Activated CD4-positive, CD25-positive, alpha-beta regulatory T cell treated with anti-CD3 and anti-CD28 coated beads, Interleukin-2, amount 50 U/mL, for 72 hours (primary cell): ENCODE results near the gene CENPH.
A peak's percentile ranks its signal among the peaks of the same experiment; 100 is the strongest.
"Not testable (repeated sequence)": the region's sequence is repeated elsewhere in the genome, so short reads cannot be mapped to it uniquely, and the experiment has no call there.

Experiments
- DNase-seq: peaks from one replicate; pipeline ENCODE4 v3.0.0; 2021

Gene CENPH

DNA sequence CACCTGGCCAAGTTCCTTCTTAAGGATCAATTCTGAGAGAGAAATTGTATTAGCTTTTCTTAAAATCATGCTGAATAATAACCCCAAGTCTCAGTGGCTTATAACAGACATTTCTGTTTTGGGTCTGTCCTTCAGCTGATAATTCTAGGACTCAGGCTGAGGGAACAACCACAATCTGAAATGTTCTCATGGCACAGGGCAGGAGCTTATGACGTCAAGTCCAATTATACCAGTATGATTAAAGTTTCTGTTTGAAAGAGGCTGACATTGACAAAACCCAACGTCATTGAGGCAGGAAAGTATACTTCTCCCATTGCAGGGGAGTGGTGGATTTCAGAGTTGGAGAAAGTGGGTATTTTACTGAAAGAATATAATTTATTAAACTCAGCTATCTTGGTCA, 21.8 kb downstream of the CENPH start:
- no peak for DNase-seq

- no peak for DNase-seq
Measured at GRCh38 chr5:69212022-69212421, 22.6 kb downstream of the CENPH start.

DNA sequence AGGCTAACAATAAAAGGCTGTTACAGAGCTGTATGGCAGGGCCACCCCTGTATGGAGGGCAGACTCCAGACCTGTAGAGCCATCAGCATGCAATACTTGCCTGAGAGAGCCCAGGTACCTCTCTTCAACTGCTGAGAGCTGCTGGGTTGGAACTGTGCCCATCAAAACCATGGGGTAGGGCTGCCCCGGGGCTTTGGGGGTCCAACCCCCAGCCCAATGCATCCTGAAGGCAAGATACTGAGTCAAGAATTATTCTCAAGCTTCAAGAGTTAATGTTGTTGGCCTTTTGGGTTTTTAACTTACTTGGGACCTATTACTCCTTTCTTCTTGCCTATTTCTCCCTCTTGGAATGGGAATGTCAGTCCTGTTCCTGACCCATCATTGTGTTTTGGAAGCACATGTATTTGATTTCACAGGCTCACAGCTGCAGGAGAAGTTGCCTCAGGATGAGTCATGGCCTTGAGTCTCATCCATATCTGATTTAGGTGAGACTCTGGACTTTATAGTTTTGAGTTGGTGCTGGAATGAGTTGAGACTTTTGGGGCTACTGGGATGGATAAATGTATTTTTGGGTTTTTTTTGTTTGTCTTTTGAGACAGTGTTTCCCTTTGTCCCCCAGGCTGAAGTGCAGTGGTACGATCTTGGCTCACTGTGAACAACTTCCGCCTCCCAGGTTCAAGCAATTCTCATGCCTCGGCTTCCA, 24.3 kb downstream of the CENPH start:
- DNase-seq, result no peak

DNA sequence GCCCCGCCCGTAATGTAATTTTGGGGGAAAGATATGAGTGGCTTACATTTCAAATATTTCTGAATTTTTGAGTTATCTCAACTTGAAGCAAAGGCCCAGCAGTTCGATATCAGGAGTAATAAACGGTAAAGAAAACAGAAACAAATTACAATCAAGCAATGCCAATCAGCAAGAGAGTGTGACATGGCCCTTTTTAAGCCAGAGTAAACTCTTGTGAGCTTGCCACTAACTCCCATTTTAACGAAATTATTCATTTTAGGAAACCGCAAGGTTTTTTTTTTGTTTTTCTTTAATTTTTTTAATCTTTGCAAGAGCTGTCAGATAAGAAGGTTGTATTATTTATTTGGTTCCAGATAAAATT, 27.7 kb downstream of the CENPH start:
- DNase-seq, result no peak

DNA sequence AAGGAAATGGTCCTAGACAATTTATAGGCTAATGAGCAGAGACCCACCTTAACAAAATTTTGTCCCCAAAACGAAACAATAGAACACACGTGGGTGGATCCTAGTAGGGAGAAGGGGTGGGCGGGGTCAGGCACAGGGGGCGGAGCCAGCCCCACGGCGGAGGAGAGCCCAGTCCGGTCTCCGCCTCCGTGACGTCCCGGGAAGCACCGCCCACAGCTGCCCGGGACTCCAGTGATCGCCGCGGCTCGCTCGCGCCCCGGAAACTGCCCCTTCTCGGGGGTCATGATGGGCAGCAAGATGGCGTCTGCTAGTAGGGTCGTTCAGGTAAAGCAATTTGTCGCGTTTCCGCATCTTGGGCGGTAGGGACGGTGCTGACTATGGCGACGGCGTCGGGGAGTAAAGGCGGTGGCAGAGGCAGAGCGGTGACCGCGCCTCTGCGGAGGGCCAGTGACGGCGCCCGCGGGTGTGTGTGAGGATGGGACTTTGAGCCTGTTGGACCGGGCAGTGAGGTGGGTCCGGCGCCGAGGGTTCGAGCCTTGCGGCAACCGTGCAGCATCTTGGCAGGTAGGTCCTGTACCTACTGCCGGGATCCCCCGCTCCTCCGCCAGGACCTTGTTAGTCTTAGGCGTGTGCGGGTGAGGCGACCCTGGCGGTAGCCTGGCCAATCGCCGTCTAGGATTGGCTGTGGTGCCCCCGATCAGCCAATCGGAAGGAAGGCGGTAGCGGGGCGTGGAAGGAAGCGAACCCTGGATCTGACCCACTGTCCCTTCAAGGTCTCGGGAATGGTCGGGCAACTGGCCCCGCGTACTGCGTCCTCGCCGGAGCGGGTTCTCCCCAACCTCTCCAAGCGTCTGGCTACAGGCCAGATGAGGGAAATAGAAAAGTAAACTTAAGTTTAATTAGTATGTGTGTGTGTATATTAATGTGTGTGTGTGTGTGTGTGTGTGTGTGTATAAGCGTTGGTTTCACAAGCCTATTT, 28.5 kb downstream of the CENPH start:
- peak; percentile 91 for DNase-seq

GRCh38 chr5:69219939-69220338, 30.6 kb downstream of the CENPH start:
- DNase-seq, result no peak

- DNase-seq, result not testable (repeated sequence)
Measured at GRCh38 chr5:69220371-69220770, 31.0 kb downstream of the CENPH start.

DNA sequence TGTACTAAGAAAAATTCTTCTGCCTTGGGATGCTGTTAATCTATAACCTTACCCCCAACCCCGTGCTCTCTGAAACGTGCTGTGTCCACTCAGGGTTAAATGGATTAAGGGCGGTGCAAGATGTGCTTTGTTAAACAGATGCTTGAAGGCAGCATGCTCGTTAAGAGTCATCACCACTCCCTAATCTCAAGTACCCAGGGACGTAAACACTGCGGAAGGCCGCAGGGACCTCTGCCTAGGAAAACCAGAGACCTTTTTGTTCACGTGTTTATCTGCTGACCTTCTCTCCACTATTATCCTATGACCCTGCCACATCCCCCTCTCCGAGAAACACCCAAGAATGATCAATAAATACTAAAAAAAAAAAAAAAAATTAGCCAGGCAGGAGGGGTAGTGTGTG, 31.4 kb downstream of the CENPH start:
- not testable (repeated sequence) for DNase-seq

GRCh38 chr5:69224520-69224919, 35.1 kb downstream of the CENPH start:
- DNase-seq, result no peak

DNA sequence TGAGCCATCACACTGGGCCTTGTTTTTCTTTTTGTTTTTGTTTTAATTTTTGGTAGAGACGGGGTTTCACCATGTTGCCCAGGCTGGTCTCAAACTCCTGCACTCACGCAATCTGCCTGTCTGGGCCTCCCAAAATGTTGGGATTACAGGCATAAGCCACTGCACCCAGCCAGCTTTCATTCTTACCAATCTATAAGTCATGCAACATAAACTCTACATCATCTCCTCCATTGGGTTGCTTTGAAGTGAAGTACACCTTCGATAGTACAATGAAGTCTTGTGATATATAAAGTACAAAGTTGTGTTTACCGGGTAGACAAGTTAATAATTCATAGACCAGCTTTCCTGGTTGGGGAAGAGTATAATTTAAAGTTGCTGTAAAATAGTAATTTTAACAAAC, 36.5 kb downstream of the CENPH start:
- no peak for DNase-seq

GRCh38 chr5:69230181-69230580, 40.8 kb downstream of the CENPH start:
- DNase-seq, result no peak

DNA sequence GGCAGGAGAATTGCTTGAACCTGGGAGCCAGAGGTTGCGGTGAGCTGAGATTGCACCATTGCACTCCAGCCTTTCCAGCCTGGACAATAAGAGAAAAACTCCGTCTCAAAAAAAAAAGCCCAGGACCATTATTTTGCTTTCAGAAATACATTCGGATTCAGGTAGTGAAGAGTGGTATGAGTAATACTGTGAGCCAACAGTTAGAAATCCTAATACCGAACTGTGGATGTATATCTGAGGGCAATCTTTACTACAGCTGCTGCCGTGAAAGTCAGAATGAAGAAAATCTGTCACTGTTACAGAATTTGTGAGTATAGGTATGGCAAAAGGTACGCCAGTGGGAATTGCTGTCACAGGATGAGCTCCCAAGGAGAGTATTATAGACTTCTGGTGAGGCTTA, 41.9 kb downstream of the CENPH start:
- DNase-seq, result no peak

GRCh38 chr5:69231851-69232250, 42.5 kb downstream of the CENPH start:
- no peak for DNase-seq

DNA sequence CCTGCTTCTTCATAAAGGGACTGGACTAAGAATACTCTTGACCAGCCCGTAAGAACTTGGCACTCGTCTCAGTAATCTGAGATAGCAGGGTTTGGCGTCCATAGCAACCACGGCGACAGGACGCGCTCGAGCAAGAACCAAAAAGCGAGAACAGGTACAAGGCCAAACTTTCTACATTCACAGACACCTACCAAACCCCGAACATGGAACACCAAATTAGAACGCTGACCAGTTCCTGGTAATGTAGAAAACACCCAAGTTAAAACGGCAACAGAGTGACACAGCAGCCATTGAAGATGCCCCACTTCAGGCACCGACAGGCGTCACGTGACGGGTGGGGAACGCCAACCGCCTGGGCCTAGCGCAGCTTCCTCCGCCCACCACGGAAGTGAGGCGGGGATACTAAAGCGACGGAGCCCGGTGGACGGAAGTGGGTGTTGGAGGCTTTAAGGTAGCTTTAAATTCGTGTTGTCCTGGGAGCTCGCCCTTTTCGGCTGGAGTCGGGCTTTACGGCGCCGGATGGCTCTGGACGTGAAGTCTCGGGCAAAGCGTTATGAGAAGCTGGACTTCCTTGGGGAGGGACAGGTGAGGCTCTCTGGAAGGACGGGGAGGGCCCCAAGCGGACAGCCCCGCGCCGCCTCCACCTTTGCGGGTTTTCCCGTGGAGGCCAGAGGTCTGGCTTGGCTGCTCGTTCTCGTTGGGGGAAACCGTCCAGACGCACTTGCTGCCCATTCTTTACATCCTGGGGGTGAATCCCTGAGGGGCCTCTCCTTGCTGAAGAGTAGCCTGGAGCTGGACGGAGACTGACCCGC, 45.3 kb downstream of the CENPH start, which contains the start of gene CDK7:
Gene CDK7 (plus strand): TSS at position 430 of the 812 bp plus-strand sequence. CDS start 90 bp downstream, at position 520.
- peak; percentile 92 for DNase-seq

DNA sequence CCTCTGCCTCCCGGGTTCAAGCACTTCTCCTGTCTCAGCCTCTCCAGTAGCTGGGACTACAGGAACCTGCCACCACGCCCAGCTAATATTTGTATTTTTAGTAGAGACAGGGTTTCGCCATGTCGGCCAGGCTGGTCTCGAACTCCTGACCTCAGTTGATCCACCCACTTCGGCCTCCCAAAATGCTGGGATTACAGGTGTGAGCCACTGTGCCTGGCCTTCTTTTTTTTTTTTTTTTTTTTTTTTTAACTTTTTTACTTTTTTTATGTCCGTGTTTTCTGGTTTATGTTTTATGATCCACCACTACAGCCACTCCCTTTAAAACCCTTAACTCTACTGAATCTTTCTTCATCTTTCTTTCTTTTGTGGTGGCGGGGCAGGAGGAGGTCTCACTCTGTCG, 47.4 kb downstream of the CENPH start:
- not testable (repeated sequence) for DNase-seq

DNA sequence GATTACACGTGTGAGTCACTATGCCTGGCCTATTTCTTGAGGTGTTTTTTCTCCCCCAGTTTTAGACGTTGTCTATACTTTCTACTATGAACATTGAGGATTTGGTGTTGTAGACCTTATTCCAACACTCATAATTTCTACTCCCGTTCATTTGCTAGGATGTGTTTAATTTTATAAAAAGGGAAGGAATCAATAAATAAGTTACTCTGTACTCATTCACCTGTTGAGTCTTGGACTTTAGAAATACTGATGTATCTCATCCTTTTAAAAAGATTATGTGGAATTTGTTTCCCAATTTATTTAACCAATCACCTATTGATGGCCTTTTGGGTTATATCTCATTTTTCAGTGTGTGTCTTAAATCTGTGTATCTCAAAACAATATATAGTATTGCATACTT, 48.5 kb downstream of the CENPH start:
- DNase-seq, result no peak

DNA sequence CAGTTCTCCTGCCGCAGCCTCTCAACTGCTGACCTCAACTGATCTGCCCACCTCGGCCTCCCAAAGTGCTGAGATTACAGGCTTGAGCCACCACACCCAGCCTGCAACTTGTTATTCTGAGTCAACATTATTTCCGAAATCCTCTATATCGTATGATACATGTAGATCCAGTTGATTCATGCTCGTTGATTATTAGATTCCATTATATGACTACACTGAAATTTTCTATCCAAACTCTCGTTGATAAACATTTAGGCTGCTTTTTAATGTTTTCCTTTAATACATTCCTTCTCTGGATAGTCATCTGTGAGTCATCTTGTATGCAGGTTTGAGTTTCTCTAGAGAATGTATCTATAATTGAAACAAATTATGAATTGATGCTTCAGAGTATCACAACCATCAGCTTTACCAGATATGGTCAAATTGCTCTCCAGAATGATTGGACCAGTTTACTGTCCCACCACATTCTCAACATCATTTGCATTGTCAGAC, 49.4 kb downstream of the CENPH start:
- no peak for DNase-seq

GRCh38 chr5:69242215-69242927, 53.0 kb downstream of the CENPH start:
- no peak for DNase-seq

DNA sequence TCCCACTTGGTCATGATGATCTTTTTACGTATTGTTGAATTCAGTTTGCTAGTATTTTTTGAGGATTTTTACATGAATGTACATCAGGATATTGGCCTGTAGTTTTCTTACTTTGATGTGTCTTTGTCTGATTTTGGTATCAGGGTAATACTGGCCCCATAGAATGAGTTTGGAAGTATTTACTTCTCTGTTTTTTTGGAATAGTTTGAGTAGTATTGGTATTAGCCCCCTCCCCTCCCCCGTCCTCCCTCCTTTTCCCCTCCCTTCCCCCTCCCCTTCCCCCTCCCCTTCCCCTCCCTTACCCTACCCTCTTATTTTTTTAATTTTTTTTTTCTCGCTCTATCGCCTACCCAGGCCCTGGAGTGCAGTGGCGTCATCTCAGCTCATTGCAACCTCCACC, 55.6 kb downstream of the CENPH start:
- DNase-seq, result no peak

DNA sequence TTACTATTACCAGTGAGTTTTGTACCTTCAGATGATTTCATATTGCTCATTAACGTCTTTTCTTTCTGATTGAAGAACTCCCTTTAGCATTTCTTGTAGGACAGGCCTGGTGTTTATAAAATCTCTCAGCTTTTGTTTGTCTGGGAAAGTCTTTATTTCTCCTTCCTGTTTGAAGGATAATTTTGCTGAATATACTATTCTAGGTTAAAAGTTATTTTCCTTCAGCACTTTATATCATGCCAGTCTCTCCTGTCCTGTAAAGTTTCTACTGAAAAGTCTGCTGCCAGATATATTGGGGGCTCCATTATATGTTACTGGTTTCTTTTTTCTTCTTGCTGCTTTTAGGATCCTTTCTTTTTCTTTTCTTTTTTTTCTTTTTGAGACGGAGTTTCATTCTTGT, 58.6 kb downstream of the CENPH start:
- no peak for DNase-seq

GRCh38 chr5:69250593-69250992, 61.2 kb downstream of the CENPH start:
- no peak for DNase-seq

DNA sequence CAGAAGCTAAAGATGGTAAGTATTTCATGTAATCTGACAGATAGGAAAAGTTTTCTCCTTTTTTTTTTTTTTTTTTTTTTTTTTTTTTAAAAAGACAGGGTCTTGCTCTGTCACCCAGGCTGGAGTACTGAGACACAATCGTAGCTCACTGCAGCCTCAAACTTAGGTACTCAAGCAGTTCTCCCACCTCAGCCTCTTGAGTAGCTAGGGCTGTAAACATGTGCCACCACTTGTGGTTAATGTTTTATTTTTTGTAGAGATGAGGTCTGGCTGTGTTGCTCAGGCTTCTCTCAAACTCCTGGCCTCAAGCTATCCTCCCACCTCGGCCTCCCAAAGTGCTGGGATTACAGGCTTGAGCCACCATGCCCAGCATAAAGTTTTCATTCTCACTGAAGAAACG, 63.1 kb downstream of the CENPH start:
- DNase-seq, result no peak
